Bronchial epithelial cell (primary cell): ENCODE results near the gene OR2C3. TPM values are rescaled to one million over a fixed set of nuclear protein-coding genes. Genes with fewer than 3 reads are reported as not detected.

ENCODE experiments used
- DNase-seq: peaks from one replicate; pipeline ENCODE4 v3.0.0-alpha.2; 2010; ENCODE audit warnings: low read depth
- FAIRE-seq: peaks from 2 replicates; lab custom pipeline; 2011; peaks lifted over from hg19 to GRCh38; lab: Jason Lieb, UNC
- H3K27me3 ChIP-seq: 2 replicates; pipeline ENCODE4 v1.5.1; 2011; ENCODE audit warnings: low read length; ENCODE audit not compliant: control insufficient read depth, insufficient read depth
- H3K36me3 ChIP-seq: 2 replicates; pipeline ENCODE4 v1.5.1; 2011; ENCODE audit warnings: low read length; ENCODE audit not compliant: control insufficient read depth, insufficient read depth
- H3K4me3 ChIP-seq: 2 replicates; pipeline ENCODE4 v1.5.1; 2011; ENCODE audit warnings: mild to moderate bottlenecking, low read depth, low read length, control low read depth
- CTCF ChIP-seq: IDR thresholded peaks from 2 replicates; pipeline ENCODE4 v1.5.1; 2011; ENCODE audit warnings: mild to moderate bottlenecking, moderate library complexity, low read length, control low read depth, inconsistent platforms; ENCODE audit not compliant: insufficient read depth, severe bottlenecking
- total RNA-seq: library from RNA; depleted of rRNA; stranded (reverse); fragments of >200 nt; gene quantifications from 2 replicates; pipeline ENCODE4 v1.2.1, GENCODE V29; 2014

The OR2C3 gene
- total RNA-seq, 1 donor from 2014 or later, result not detected

- H3K4me3 ChIP-seq, result no peak overlapping the region
- FAIRE-seq (no peak), DNase-seq (no peak)
- H3K36me3 ChIP-seq, result no peaks in the 10 kb centered on the region
- H3K27me3 ChIP-seq, result no peaks in the 10 kb centered on the region
- TF ChIP-seq CTCF, result no peak
Observed at GRCh38 chr1:247548092-247548491, 11.9 kb upstream of the OR2C3 start.

GRCh38 chr1:247542811-247543210, 6.6 kb upstream of the OR2C3 start:
- H3K4me3 ChIP-seq, result no peak overlapping the region
- H3K27me3 ChIP-seq, result no peaks in the 10 kb centered on the region
- DNase-seq, result no peak
- no peak for FAIRE-seq
- H3K36me3 ChIP-seq, result no peaks in the 10 kb centered on the region
- TF ChIP-seq CTCF, result no peak

- Histone ChIP-seq H3K27me3 (no peaks in the 10 kb centered on the region), H3K4me3 (no peak overlapping the region), H3K36me3 (no peaks in the 10 kb centered on the region)
- no peak for TF ChIP-seq CTCF
- FAIRE-seq, result no peak
- DNase-seq, result no peak
Observed at GRCh38 chr1:247540581-247540980, 4.3 kb upstream of the OR2C3 start.

- FAIRE-seq (no peak), DNase-seq (no peak)
- Histone ChIP-seq H3K36me3 (no peaks in the 10 kb centered on the region), H3K27me3 (no peaks in the 10 kb centered on the region), H3K4me3 (no peak overlapping the region)
- no peak for TF ChIP-seq CTCF
Observed at GRCh38 chr1:247539215-247539614, 3.0 kb upstream of the OR2C3 start.

GRCh38 chr1:247538561-247538960, 2.3 kb upstream of the OR2C3 start:
- no peak overlapping the region for H3K4me3 ChIP-seq
- H3K27me3 ChIP-seq, result no peaks in the 10 kb centered on the region
- DNase-seq (no peak), FAIRE-seq (no peak)
- TF ChIP-seq CTCF, result no peak
- H3K36me3 ChIP-seq, result no peaks in the 10 kb centered on the region

GRCh38 chr1:247535402-247535801, 838 bp downstream of the OR2C3 start:
- Histone ChIP-seq H3K27me3 (no peaks in the 10 kb centered on the region), H3K36me3 (no peaks in the 10 kb centered on the region), H3K4me3 (no peak overlapping the region)
- no peak for FAIRE-seq
- DNase-seq, result no peak
- no peak for TF ChIP-seq CTCF
